ENCODE data around the gene RAPH1.

The RAPH1 gene

DNA sequence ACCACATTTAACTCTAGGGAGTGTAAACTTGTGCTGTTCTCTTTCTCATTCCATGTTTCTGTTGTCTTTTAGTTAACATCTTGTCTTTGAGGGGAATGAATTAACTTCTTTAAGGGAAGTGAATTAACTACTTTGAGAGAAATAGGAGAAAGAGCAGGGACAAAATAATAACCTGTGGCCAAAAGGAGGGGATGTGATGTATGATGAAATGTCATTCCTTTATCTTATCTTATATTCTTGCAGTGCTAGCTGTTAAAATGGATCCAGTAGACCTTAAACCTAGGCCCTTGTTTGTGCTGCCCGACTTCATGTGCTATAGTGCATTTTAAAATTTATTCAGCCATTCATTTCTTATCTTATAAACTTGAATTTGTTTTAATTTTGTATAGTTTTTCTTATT, 188.5 kb downstream of the RAPH1 start:
- H3K9me3 Mint-ChIP-seq: no peaks in the 10 kb centered on the region
- H3K27ac Mint-ChIP-seq: no peak overlapping the region

DNA sequence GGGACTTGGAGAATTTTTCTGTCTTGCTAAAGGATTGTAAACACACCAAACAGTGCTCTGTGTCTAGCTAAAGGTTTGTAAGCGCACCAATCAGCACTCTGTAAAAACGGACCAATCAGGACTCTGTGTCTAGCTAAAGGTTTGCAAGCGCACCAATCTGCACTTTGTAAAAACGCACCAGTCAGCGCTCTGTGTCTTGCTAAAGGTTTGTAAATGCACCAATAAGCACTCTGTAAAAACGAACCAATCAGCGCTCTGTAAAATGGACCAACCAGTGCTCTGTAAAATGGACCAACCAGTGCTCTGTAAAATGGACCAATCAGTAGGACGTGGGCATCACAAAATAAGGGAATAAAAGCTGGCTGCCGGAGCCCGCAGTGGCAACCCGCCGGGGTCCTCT, 190.4 kb downstream of the RAPH1 start:
- Mint-ChIP-seq H3K27me3 (no peaks in the 10 kb centered on the region), H3K9me3 (no peaks in the 10 kb centered on the region), H3K27ac (no peak overlapping the region), H3K36me3 (peaks cover 17% of the 10 kb centered on the region), H3K4me1 (peaks cover 12% of the 10 kb centered on the region), H3K4me3 (no peak overlapping the region)

More for the DNA sequence above, 188.5 kb downstream of the RAPH1 start:
- peaks cover 12% of the 10 kb centered on the region for H3K4me1 Mint-ChIP-seq
- peaks cover 17% of the 10 kb centered on the region for H3K36me3 Mint-ChIP-seq
- no peak overlapping the region for H3K4me3 Mint-ChIP-seq
- H3K27me3 Mint-ChIP-seq: no peaks in the 10 kb centered on the region
